Stimulated activated memory B cell treated with anti-CD40 and anti-IgM and Interleukin-4, amounts not matched to agents 10 μg/mL and 1 μg/mL and 100 μg/mL, for 72 hours (primary cell): ENCODE results near the gene RCAN2.

ENCODE experiments used
- ATAC-seq: fragments of 150-1000 bp; cut with Tn5 transposase; 2 replicates; pipeline ENCODE4 v1.10.0; 2021
- H3K27ac Mint-ChIP-seq: one replicate; pipeline ENCODE4 v1.8.0; 2022; ENCODE audit warnings: mild to moderate bottlenecking, mixed read lengths
- H3K27me3 Mint-ChIP-seq: one replicate; pipeline ENCODE4 v1.8.0; 2022; ENCODE audit warnings: mixed read lengths
- H3K36me3 Mint-ChIP-seq: one replicate; pipeline ENCODE4 v1.8.0; 2022; ENCODE audit warnings: mixed read lengths
- H3K4me1 Mint-ChIP-seq: one replicate; pipeline ENCODE4 v1.8.0; 2022; ENCODE audit warnings: mixed read lengths
- H3K4me3 Mint-ChIP-seq: one replicate; pipeline ENCODE4 v1.8.0; 2022; ENCODE audit warnings: mild to moderate bottlenecking, moderate library complexity, mixed read lengths
- H3K9me3 Mint-ChIP-seq: one replicate; pipeline ENCODE4 v1.8.0; 2022; ENCODE audit warnings: mixed read lengths

The RCAN2 gene

DNA sequence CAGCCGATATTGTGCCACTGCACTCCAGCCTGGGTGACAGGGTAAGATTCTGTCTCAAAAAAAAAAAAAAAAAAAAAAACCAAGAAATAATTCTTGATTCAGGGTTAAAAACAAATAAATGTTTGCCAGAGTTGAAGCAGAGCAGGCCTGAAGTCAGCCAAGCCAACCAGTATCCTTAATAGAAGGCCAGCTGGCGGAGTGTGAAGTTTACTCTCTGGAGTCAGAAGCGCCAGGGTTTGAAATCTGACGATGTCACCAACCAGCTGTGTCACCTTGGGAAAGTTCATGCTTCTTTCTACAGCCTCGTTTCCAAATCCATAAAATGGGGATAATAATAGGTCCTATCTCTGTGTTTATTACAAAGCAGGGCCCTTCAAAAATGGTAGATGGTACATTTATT is 247.5 kb downstream of the RCAN2 start:
- no peaks in the 10 kb centered on the region for H3K36me3 Mint-ChIP-seq

DNA sequence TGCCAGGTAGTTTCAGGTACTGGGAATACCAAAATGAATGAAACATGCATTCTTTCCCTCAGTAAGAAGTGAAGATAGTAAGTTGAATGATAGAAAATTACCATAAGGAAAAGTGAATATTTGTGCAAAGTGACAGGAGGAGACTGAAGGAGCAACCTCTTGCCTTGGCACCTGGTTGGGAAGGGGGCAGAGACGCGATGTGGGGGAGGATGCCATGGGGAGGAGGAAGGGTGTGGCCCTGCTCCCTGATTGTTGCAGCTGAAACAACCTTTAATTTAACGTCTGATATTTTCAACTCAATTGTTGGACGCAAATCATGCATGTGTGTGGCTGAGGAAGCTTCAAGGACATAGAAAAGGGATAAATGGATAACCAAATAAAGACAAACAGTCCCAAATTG is 248.3 kb downstream of the RCAN2 start:
- H3K4me3 Mint-ChIP-seq = no peak overlapping the region
- peaks cover 12% of the 10 kb centered on the region for H3K27me3 Mint-ChIP-seq
- no peaks in the 10 kb centered on the region for H3K9me3 Mint-ChIP-seq
- peaks cover 7% of the 10 kb centered on the region for H3K4me1 Mint-ChIP-seq
- H3K36me3 Mint-ChIP-seq = no peaks in the 10 kb centered on the region
- no peak overlapping the region for H3K27ac Mint-ChIP-seq
- ATAC-seq = no peak

More for the DNA sequence above, 247.5 kb downstream of the RCAN2 start:
- H3K4me3 Mint-ChIP-seq = no peak overlapping the region
- no peak for ATAC-seq
- H3K27ac Mint-ChIP-seq = no peak overlapping the region
- peaks cover 7% of the 10 kb centered on the region for H3K4me1 Mint-ChIP-seq
- H3K9me3 Mint-ChIP-seq = no peaks in the 10 kb centered on the region
- H3K27me3 Mint-ChIP-seq = peaks cover 12% of the 10 kb centered on the region

- Mint-ChIP-seq H3K4me3 (no peak overlapping the region), H3K4me1 (peaks cover 7% of the 10 kb centered on the region), H3K27me3 (peaks cover 12% of the 10 kb centered on the region), H3K27ac (no peak overlapping the region), H3K9me3 (no peaks in the 10 kb centered on the region), H3K36me3 (no peaks in the 10 kb centered on the region)
- no peak for ATAC-seq
These were observed 250.2 kb downstream of the RCAN2 start for GRCh38 chr6:46240866-46241565.

- Mint-ChIP-seq H3K4me3 (no peak overlapping the region), H3K27ac (no peak overlapping the region), H3K9me3 (no peaks in the 10 kb centered on the region), H3K4me1 (no peaks in the 10 kb centered on the region), H3K27me3 (peaks cover 12% of the 10 kb centered on the region), H3K36me3 (no peaks in the 10 kb centered on the region)
- no peak for ATAC-seq
These were observed 254.5 kb downstream of the RCAN2 start for GRCh38 chr6:46236752-46237151.

DNA sequence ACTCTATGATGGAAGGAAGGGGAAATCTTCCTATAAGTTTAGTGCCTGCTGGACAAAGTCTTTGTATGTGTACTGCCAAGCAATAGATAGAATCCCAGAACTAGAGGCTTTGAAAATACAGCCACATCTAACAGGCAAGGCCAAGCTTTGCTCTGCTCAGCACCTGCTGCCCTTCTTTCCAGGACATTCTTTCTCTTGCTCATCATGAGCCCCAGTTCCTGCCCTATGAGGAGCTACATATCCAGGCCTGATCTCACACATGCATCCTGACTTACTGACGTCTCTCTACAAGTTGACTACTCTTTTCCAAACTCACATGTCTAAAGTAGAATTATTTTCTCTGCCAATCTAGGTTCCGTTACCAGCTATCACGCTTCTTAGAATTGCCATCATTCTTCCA is 256.0 kb downstream of the RCAN2 start:
- Mint-ChIP-seq H3K4me3 (no peak overlapping the region), H3K9me3 (peaks cover 3% of the 10 kb centered on the region), H3K27me3 (peaks cover 12% of the 10 kb centered on the region), H3K36me3 (no peaks in the 10 kb centered on the region), H3K4me1 (no peaks in the 10 kb centered on the region), H3K27ac (no peak overlapping the region)
- no peak for ATAC-seq

GRCh38 chr6:46234700-46235099 is 256.5 kb downstream of the RCAN2 start:
- no peak overlapping the region for H3K27ac Mint-ChIP-seq
- H3K27me3 Mint-ChIP-seq = peaks cover 7% of the 10 kb centered on the region
- H3K36me3 Mint-ChIP-seq = peaks cover under 1% of the 10 kb centered on the region
- ATAC-seq = no peak
- H3K9me3 Mint-ChIP-seq = peaks cover 3% of the 10 kb centered on the region
- H3K4me3 Mint-ChIP-seq = no peak overlapping the region
- H3K4me1 Mint-ChIP-seq = no peaks in the 10 kb centered on the region

- Mint-ChIP-seq H3K27ac (no peak overlapping the region), H3K27me3 (peaks cover 2% of the 10 kb centered on the region), H3K4me3 (no peak overlapping the region), H3K4me1 (no peaks in the 10 kb centered on the region), H3K9me3 (peaks cover 7% of the 10 kb centered on the region), H3K36me3 (peaks cover 6% of the 10 kb centered on the region)
- no peak for ATAC-seq
These were observed 257.1 kb downstream of the RCAN2 start for GRCh38 chr6:46234156-46234556.

DNA sequence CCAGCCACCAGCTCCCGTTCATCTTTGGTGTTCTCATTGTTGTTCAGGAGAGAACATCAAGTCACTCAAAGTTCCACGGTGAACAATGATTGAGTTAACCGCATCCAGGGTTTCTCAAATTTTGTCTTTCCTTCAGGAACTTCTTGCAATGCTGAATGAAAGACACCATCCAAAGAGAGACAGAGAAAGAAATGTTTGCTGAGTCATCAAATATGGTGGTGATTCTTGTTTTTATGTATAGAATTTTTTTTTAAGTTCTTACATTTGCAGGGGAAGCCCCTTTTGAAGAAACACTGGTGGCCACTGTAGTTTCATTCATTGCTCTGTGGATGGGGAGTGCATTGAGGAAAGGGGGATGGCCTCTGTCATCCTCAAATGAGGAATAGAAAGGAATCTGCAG is 258.1 kb downstream of the RCAN2 start:
- Mint-ChIP-seq H3K27me3 (no peaks in the 10 kb centered on the region), H3K4me3 (no peak overlapping the region), H3K9me3 (peaks cover 9% of the 10 kb centered on the region), H3K4me1 (no peaks in the 10 kb centered on the region), H3K36me3 (peaks cover 8% of the 10 kb centered on the region), H3K27ac (no peak overlapping the region)
- no peak for ATAC-seq

DNA sequence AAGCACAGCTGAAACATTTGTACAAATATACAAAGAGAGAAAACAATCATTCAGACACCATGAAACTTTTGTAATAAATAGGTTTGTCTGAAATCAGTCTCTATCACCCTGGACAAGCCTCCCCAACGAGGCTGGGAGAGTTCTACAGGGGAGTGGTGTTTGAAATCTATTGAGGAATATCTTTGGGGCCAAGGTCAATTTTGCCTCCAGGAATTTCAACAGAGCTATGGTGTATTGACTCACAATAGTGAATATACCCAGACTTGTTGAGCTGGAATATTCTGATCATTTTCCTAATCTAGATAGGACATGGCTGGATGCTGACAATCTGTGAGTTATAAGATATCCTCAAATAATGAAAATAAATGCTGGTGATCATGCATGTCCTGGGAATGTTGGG is 269.0 kb downstream of the RCAN2 start:
- peaks cover 47% of the 10 kb centered on the region for H3K4me1 Mint-ChIP-seq
- ATAC-seq = no peak
- no peak overlapping the region for H3K27ac Mint-ChIP-seq
- H3K4me3 Mint-ChIP-seq = no peak overlapping the region
- H3K36me3 Mint-ChIP-seq = no peaks in the 10 kb centered on the region
- H3K27me3 Mint-ChIP-seq = no peaks in the 10 kb centered on the region
- no peaks in the 10 kb centered on the region for H3K9me3 Mint-ChIP-seq

DNA sequence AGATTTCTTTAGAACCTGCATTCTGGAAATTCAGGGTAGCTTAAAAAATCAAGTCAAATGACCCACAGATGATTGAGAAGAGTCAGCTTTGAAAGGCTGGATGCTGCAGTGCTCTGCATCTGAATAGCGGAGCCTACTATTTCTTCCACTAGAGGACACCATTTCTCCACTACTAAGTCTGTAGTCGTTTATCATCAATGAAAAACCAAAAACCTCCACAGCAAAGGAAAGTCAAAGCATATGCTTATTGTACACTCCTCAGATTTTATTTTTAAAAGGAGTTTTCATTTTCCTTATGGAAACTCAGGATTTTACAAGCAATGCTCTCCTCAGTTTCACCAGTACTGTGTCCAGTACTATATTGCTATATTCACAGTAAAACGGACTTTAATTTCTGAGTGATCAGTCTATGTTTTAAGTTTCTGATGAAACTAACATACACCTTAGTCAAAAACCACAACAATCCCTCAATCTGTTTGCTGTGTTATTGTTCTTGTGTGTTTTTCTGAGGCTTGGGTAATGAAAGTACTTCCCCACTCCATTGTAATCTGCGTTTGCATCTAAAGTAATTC is 269.9 kb downstream of the RCAN2 start:
- peak; percentile 67 for ATAC-seq
- Mint-ChIP-seq H3K4me1 (peaks cover 51% of the 10 kb centered on the region), H3K27me3 (no peaks in the 10 kb centered on the region), H3K36me3 (no peaks in the 10 kb centered on the region), H3K9me3 (no peaks in the 10 kb centered on the region), H3K4me3 (no peak overlapping the region), H3K27ac (peak overlapping the region; percentile 89)

- H3K27ac Mint-ChIP-seq = peak overlapping the region; percentile 89
These were observed 270.7 kb downstream of the RCAN2 start for GRCh38 chr6:46220352-46221221.

GRCh38 chr6:46219661-46220060 is 271.6 kb downstream of the RCAN2 start:
- Mint-ChIP-seq H3K36me3 (no peaks in the 10 kb centered on the region), H3K9me3 (no peaks in the 10 kb centered on the region), H3K4me3 (peak overlapping the region; percentile 51), H3K27me3 (no peaks in the 10 kb centered on the region), H3K4me1 (peaks cover 49% of the 10 kb centered on the region), H3K27ac (peak overlapping the region; percentile 89)
- ATAC-seq = no peak

More at GRCh38 chr6:46220352-46221221, 270.7 kb downstream of the RCAN2 start:
- Mint-ChIP-seq H3K4me1 (peaks cover 49% of the 10 kb centered on the region), H3K9me3 (no peaks in the 10 kb centered on the region), H3K36me3 (no peaks in the 10 kb centered on the region), H3K4me3 (peak overlapping the region; percentile 51), H3K27me3 (no peaks in the 10 kb centered on the region)
- ATAC-seq = peak; percentile 85

GRCh38 chr6:46218457-46218856 is 272.8 kb downstream of the RCAN2 start:
- no peak for ATAC-seq
- Mint-ChIP-seq H3K4me1 (peaks cover 49% of the 10 kb centered on the region), H3K27me3 (no peaks in the 10 kb centered on the region), H3K9me3 (no peaks in the 10 kb centered on the region), H3K36me3 (no peaks in the 10 kb centered on the region), H3K27ac (peak overlapping the region; percentile 89), H3K4me3 (no peak overlapping the region)

- H3K4me3 Mint-ChIP-seq = no peak overlapping the region
- H3K9me3 Mint-ChIP-seq = no peaks in the 10 kb centered on the region
- peak overlapping the region; percentile 89 for H3K27ac Mint-ChIP-seq
- peak; percentile 90 for ATAC-seq
- no peaks in the 10 kb centered on the region for H3K36me3 Mint-ChIP-seq
- H3K4me1 Mint-ChIP-seq = peaks cover 49% of the 10 kb centered on the region
- no peaks in the 10 kb centered on the region for H3K27me3 Mint-ChIP-seq
These were observed 273.5 kb downstream of the RCAN2 start for GRCh38 chr6:46217671-46218131.

DNA sequence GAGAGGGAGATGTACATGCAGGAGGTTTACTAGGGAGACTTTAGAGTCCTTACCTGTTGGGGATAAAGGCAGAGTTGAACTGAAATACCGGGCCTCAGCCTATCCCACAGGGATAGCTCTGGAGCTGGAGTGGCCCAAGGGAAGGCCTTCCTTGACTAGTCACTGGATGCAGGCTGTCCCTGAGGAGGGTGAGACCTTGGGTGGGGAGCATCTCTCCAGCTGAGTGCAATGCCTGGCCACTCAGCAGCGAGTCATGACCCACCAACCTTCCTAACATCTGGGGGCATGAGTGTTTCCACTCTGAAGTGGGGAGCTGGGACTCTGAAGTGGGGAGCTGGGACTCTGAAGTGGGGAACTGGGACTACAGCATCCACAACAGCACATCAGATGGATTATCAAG is 274.4 kb downstream of the RCAN2 start:
- no peaks in the 10 kb centered on the region for H3K36me3 Mint-ChIP-seq
- H3K27me3 Mint-ChIP-seq = no peaks in the 10 kb centered on the region
- peaks cover 49% of the 10 kb centered on the region for H3K4me1 Mint-ChIP-seq
- H3K9me3 Mint-ChIP-seq = no peaks in the 10 kb centered on the region
- peak overlapping the region; percentile 89 for H3K27ac Mint-ChIP-seq
- no peak for ATAC-seq
- H3K4me3 Mint-ChIP-seq = no peak overlapping the region
